ENCODE data around the gene MRI1. TPM values are rescaled to one million over a fixed set of nuclear protein-coding genes. Genes with fewer than 3 reads are reported as not detected.

The MRI1 gene
- total RNA-seq, 1 experiment from 2014 or later, result 19.6 TPM

GRCh38 chr19:13717194-13717643 is 47.1 kb upstream of the MRI1 start:
- Histone ChIP-seq H4K20me1 (ENCODE audit: insufficient read depth) (no peaks in the 10 kb centered on the region), H3K4me2 (ENCODE audit: low read length) (no peak overlapping the region), H3K36me3 (ENCODE audit: control insufficient read depth in 1 of 2, insufficient read depth in 2 of 2, low read length in 2 of 2) (no peaks in the 10 kb centered on the region), H3K9me3 (ENCODE audit: control insufficient read depth in 1 of 2, insufficient read depth in 1 of 2, low read depth in 1 of 2, low read length in 2 of 2) (peaks cover 0 to 9% of the 10 kb centered on the region in 2 experiments; a peak in 1 of 4 replicates), H3K4me1 (ENCODE audit: control insufficient read depth in 1 of 2, insufficient read depth in 2 of 2, low read length in 2 of 2) (peaks cover 0 to 7% of the 10 kb centered on the region in 2 experiments; a peak in 3 of 4 replicates), H3K9me2 (ENCODE audit: insufficient read depth) (no peaks in the 10 kb centered on the region), H3K79me2 (ENCODE audit: insufficient read depth, low read length) (no peaks in the 10 kb centered on the region), H3K27me3 (ENCODE audit: insufficient read depth, low read length) (no peaks in the 10 kb centered on the region), H3K27ac (ENCODE audit: low read depth, low read length) (no peak overlapping the region), H2AFZ (ENCODE audit: low read depth, low read length, poor library complexity, severe bottlenecking) (no peak overlapping the region), H3K9ac (ENCODE audit: low read length) (no peak overlapping the region), H3K4me3 (replicated peaks in 1 of 2; ENCODE audit: low read depth in 1 of 2, low read length in 2 of 2) (no peak overlapping the region)
- ATAC-seq (no peak), DNase-seq (ENCODE audit: low read depth, low spot score) (no peak)
- ChIA-PET CTCF (no interaction called here), POLR2A (no interaction called here), RAD21 (ENCODE audit: low non-redundant PET in 1 of 2, low total read pairs in 2 of 2, uncharacterized antibody in 2 of 2, unreplicated experiment in 2 of 2) (no interaction called here)
- intact Hi-C loops (cut with micrococcal nuclease), result loop anchor here (10.0 kb wide), 1 partner anchor 92 kb away; no protein-coding TSS in a partner anchor
- TF ChIP-seq ZFX (IDR thresholded peaks at IDR 0.05), result no peak
- no TSS peak for BruUV-seq (replicated peaks)

DNA sequence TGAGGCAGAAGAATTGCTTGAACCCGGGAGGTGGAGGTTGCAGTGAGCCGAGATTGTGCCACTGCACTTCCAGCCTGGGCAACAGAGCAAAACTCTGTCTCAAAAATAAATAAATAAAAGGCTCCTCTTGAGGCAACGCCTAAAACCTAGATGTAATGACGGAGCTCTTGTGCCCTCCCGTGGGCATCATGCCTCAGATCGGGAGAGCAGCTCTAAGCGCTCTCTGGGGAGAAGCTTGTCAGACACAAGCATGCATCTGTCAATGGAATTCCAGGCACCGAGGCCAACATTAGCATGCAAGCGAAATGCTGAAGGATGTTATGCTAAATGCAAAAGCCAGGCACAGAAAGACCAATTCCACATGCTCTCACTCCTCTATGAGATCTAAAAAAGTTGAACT is 45.6 kb upstream of the MRI1 start:
- no peak overlapping the region for H3K4me2 ChIP-seq (ENCODE audit: low read length)
- POLR2A ChIA-PET, result no interaction called here
- no peaks in the 10 kb centered on the region for H3K36me3 ChIP-seq (ENCODE audit: control insufficient read depth in 1 of 2, insufficient read depth in 2 of 2, low read length in 2 of 2)
- no peak overlapping the region for H2AFZ ChIP-seq (ENCODE audit: low read depth, low read length, poor library complexity, severe bottlenecking)
- ATAC-seq (no peak; the same call in 1 of the 2 replicates), DNase-seq (ENCODE audit: low read depth, low spot score) (no peak)
- peaks cover 0 to 9% of the 10 kb centered on the region in 2 experiments; a peak in 1 of 4 replicates for H3K9me3 ChIP-seq (ENCODE audit: control insufficient read depth in 1 of 2, insufficient read depth in 1 of 2, low read depth in 1 of 2, low read length in 2 of 2)
- intact Hi-C loops (cut with micrococcal nuclease), result loop anchor here (10.0 kb wide), 1 partner anchor 94 kb away; no protein-coding TSS in a partner anchor
- RAD21 ChIA-PET (ENCODE audit: low non-redundant PET in 1 of 2, low total read pairs in 2 of 2, uncharacterized antibody in 2 of 2, unreplicated experiment in 2 of 2), result no interaction called here
- H3K9me2 ChIP-seq (ENCODE audit: insufficient read depth), result no peaks in the 10 kb centered on the region
- no peaks in the 10 kb centered on the region for H3K27me3 ChIP-seq (ENCODE audit: insufficient read depth, low read length)
- H3K27ac ChIP-seq (ENCODE audit: low read depth, low read length), result no peak overlapping the region
- H3K9ac ChIP-seq (ENCODE audit: low read length), result no peak overlapping the region
- H3K79me2 ChIP-seq (ENCODE audit: insufficient read depth, low read length), result no peaks in the 10 kb centered on the region
- no peak for TF ChIP-seq CEBPB (IDR thresholded peaks at IDR 0.05; ENCODE audit: low read depth)
- peak; percentile 47 for TF ChIP-seq RAD21 (IDR thresholded peaks at IDR 0.05; ENCODE audit: low read depth)
- no peak for TF ChIP-seq EZH2phosphoT487 (IDR thresholded peaks at IDR 0.05; ENCODE audit: borderline replicate concordance)
- 0 out of 6 replicates have a peak, but pooled peaks of 1 of the 3 experiments have one; percentile 8 for TF ChIP-seq CTCF (IDR thresholded peaks at IDR 0.05 in 2 of 3, conservative IDR thresholded peaks at IDR 0.05 in 1 of 3; ENCODE audit: borderline replicate concordance in 1 of 3, insufficient read depth in 1 of 3, low read depth in 2 of 3, low read length in 2 of 3)
- CTCF ChIA-PET, result interaction anchor here (1.0 kb wide), 1 partner anchor 442 kb away, joined by 3 read pairs; no protein-coding TSS in a partner anchor
- H4K20me1 ChIP-seq (ENCODE audit: insufficient read depth), result no peaks in the 10 kb centered on the region
- H3K4me1 ChIP-seq (ENCODE audit: control insufficient read depth in 1 of 2, insufficient read depth in 2 of 2, low read length in 2 of 2), result peaks cover 0 to 7% of the 10 kb centered on the region in 2 experiments; a peak in 3 of 4 replicates
- no TSS peak for BruUV-seq (replicated peaks)
- no peak overlapping the region for H3K4me3 ChIP-seq (replicated peaks in 1 of 2; ENCODE audit: low read depth in 1 of 2, low read length in 2 of 2)
